Measurements from ENCODE around the gene PLPP3.

The PLPP3 gene

GRCh38 chr1:56507925-56508522 lies 71.3 kb downstream of the PLPP3 start:
- DNase-seq (ENCODE audit: low read depth): no peak
- TF ChIP-seq CTCF (conservative IDR thresholded peaks at IDR 0.05; ENCODE audit: low read depth, low read length): no peak
- H3K4me3 ChIP-seq (ENCODE audit: low read length): no peak overlapping the region

GRCh38 chr1:56506951-56507491 lies 72.3 kb downstream of the PLPP3 start:
- TF ChIP-seq CTCF (conservative IDR thresholded peaks at IDR 0.05; ENCODE audit: low read depth, low read length): no peak
- DNase-seq (ENCODE audit: low read depth): no peak
- H3K4me3 ChIP-seq (ENCODE audit: low read length): no peak overlapping the region

GRCh38 chr1:56505792-56506743 lies 73.3 kb downstream of the PLPP3 start:
- no peak for DNase-seq (ENCODE audit: low read depth)
- TF ChIP-seq CTCF (conservative IDR thresholded peaks at IDR 0.05; ENCODE audit: low read depth, low read length): no peak
- H3K4me3 ChIP-seq (ENCODE audit: low read length): no peak overlapping the region

GRCh38 chr1:56502700-56503245 lies 76.6 kb downstream of the PLPP3 start:
- no peak overlapping the region for H3K4me3 ChIP-seq (ENCODE audit: low read length)
- TF ChIP-seq CTCF (conservative IDR thresholded peaks at IDR 0.05; ENCODE audit: low read depth, low read length): no peak
- DNase-seq (ENCODE audit: low read depth): peak; percentile 55

GRCh38 chr1:56501888-56502287 lies 77.5 kb downstream of the PLPP3 start:
- DNase-seq (ENCODE audit: low read depth): no peak
- TF ChIP-seq CTCF (conservative IDR thresholded peaks at IDR 0.05; ENCODE audit: low read depth, low read length): no peak
- no peak overlapping the region for H3K4me3 ChIP-seq (ENCODE audit: low read length)

GRCh38 chr1:56501426-56501825 lies 77.9 kb downstream of the PLPP3 start:
- no peak overlapping the region for H3K4me3 ChIP-seq (ENCODE audit: low read length)
- no peak for DNase-seq (ENCODE audit: low read depth)
- no peak for TF ChIP-seq CTCF (conservative IDR thresholded peaks at IDR 0.05; ENCODE audit: low read depth, low read length)
